GM18861 (cell line): ENCODE data around the gene ATP6V0D1.

ENCODE experiments used
- ATAC-seq: cut with Tn5 transposase; IDR thresholded peaks from one replicate; pipeline ENCODE4 v1.9.1; 2021; ENCODE audit not compliant: unreplicated experiment

ATP6V0D1 gene

DNA sequence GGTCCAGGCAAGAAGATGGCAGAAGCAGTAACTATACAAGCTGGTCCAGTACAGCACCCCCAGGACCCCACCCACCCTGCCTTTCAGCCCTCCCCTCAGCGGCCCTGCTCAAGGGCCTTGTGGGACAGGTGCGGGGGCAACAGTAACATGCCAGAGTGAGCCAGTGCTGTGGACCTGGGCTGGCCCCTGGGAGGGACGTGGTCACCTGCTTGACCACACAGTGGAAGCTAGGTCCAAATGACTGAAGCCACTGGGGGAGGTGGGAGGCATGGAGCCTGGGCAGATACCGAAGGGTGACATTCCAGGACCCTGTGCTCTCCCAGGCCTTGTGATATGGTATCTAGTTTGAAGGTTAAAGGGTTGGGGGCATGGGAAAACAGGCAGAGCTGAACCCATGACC lies 17.3 kb downstream of the ATP6V0D1 start:
- no peak for ATAC-seq

DNA sequence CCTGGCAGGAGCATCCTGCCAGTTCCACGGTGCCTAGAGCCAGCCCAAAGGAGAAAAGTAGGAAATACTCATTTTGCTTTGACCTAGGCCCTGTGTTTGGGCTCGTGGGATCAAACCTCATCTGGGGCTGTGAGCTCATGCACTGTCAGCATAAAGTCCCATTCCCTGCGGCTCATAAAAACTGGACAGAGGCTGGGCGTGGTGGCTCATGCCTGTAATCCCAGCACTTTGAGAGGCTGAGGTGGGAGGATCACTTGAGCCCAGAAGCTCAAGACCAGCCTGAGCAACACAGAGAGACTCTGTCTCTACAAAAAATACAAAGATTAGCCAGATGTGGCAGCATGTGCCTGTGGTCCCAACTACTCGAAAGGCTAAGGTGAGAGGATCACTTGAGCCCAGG lies 17.9 kb downstream of the ATP6V0D1 start:
- no peak for ATAC-seq

DNA sequence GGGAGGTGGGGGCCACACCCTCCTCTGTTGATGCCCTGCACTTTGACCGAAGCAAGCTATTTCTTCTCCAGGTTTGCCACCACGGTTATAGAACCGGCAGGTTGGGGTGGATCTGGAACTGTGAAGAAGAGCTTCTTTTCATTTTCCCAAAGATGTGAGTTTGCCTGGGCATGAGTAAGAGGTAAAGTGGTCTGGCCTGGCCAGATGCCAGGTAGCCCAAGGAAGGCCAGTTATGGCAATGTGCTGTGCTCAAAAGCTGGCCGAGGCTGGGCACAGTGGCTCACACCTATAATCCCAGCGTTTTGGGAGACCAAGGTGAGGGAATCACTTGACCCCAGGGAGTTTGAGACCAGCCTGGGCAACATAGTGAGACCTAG lies 18.7 kb downstream of the ATP6V0D1 start:
- no peak for ATAC-seq

DNA sequence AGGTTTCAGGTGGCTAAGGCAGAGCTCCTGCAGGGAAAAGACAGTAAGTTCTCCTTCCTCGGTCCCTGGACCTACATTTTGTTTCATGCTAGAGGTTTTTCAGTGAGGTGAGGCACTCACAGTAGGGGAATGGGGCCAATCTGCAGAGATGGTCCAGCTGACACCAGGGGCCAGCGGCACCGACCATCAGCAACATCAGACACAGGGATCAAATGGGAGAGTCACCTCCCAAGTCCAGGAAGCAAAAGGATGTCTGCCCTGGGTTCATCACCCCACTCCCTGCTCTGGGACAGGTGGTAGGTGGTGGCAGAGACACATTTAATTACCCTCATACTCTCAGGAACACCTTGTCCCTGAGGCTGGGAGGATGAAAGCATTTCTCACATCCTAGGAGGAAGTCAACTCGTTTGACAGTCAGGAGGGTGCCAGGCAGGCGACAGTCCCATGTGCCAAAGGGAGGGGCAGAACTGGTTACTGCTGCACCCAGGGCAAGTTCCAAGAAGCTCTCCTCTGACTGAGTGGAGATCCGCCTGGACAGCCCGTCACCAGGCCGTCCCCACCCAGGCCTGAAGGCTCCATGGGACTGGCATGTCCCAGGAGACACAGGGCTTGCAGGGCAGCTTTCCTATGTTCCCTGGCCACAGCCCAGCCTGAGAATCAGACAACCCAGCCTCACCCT lies 19.2 kb downstream of the ATP6V0D1 start:
- no peak for ATAC-seq

- no peak for ATAC-seq
Observed at GRCh38 chr16:67460961-67461360, 20.0 kb downstream of the ATP6V0D1 start.

- ATAC-seq: no peak
Observed at GRCh38 chr16:67460168-67460567, 20.8 kb downstream of the ATP6V0D1 start.

- no peak for ATAC-seq
Observed at GRCh38 chr16:67459861-67460150, 21.2 kb downstream of the ATP6V0D1 start.

- ATAC-seq: no peak
Observed at GRCh38 chr16:67459066-67459860, 21.7 kb downstream of the ATP6V0D1 start.

GRCh38 chr16:67458121-67458641 lies 22.8 kb downstream of the ATP6V0D1 start:
- no peak for ATAC-seq

GRCh38 chr16:67457611-67458010 lies 23.3 kb downstream of the ATP6V0D1 start:
- no peak for ATAC-seq

DNA sequence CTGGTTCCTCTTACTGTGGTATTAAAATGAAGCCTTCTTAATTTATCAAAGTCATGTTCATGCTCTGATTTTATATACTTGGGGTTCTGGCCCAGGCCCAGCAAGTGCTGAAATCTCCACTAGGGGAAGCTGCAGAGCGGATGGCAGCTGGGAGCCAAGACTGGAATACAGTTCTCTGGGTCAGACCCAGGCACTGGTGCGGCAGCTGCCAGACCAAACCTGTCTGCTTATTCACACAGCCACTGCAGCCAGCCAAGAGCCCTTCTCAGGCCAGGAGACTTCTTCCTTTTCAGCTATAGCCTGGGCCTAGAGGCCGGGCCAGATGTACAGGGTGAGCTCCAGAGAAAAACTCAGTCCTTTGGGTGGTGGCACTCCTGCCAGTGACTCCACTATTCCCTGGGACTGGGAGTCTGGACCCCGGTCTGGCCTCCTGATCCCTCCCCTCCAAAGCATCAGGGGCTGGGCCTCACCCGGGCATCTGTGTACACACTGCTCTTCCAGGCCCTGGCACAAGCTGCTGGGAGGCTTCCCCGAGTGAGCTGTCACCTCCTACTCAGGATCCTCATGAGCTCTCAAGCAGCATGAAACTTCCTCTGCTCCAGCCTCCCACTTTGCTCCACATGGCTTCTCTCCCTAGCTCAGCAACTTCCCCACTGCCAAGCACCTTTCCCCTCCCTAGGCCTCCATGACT lies 24.4 kb downstream of the ATP6V0D1 start:
- ATAC-seq: no peak

GRCh38 chr16:67454852-67455251 lies 26.1 kb downstream of the ATP6V0D1 start:
- ATAC-seq: no peak

DNA sequence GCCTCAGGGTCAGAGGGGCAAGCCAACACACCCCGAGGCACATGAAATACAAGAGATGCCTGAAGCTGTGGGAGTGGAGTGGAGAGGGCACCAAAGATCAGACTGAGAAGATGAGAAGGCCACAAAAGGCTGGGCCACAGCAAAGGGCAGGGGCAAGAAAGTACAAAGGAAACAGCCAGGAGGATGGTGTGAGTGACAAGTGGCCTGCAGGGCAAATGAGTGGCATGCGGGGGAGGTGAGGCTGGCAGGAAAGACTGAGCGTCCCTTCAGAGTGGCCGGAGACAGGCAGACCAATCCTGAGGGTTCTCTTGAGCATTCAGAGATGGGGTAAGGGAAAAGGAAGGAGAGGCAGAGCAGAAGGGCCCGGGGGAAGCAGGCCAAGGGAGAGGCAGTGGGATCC lies 26.9 kb downstream of the ATP6V0D1 start:
- ATAC-seq: no peak

DNA sequence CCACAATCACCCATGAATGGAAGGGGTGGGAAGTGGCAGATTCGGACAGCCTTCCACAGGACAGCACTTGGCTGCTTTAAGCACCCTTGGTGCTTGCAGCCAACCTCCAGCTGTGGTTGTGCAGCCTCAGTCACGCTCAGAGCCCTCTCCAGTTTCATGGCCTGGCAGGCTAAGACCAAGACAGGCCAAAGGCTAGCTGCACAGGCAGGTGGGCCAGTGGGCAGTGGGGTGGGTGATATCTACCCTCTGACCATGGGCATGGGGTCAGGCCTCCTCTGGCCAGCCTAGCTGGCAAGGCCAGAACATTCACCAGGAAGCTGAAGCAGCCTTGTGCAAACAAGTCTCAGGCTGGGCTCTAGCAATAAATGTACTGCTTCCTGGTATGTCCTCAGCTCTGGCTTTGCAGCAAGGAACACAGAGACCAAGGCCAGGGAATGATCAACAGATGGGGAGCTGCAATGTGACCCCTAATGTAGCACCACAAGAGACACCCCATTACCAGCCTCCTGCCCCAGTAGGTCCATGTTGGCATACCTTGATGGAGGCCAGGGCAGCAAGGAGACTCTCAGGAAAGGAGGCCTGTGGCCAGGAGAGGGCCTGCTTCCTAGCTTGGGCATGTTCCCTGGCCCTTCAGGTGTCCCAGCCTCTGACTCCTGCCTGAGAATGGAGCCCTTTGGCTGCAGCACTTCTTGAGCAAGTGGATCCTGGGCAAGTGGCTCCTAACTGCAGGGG lies 29.1 kb downstream of the ATP6V0D1 start:
- ATAC-seq: no peak

DNA sequence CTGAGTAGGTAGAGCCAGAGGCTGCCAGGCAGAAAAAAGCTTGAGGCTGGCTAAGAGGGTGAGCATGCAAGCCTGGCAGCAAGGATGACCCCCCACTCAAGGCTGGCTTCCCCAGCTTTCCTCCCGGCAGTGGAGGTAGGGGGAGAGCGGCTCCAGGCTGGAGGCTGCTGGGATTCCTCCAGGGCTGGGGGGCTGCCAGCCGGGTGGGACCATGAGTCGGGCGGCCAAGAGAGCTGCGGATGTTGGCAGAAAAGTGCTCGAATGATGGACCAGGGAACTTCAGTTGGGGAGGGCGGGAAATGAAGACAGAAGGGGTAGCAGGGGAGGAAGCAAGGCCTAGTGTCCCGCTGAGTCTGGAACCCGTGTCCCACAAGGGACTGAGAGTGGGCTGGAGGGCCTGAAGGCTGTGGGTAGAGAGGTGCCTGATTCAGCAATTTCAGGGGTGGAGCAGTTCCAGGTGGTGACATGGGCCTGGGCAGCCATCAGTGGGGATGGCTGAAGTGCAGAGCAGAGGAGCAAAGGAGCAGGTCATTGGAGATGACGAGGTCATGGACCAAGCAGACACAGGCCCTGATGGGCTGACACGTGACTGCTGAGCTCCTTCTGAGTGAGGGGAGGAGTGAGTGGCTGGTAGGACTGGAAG lies 29.8 kb downstream of the ATP6V0D1 start:
- ATAC-seq: no peak

DNA sequence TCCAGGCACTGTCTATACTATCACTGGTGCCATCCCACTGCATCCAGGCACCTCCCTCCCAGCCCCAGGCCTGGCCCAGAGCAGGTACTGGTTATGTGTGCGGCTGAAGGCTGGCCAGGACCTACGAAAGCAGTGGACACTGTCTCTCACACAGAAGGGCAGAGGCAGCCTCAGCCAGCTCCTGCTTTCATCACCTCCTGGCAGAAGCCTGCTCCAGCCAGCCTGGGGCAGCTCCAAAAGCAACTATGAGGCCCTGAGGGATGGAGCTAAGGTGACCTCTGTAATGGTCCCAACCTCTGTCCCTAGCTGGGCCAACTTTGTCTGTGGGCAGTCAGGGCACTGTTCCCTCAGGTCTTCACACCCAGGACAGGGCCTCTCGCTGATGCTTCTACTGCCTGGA lies 31.2 kb downstream of the ATP6V0D1 start:
- no peak for ATAC-seq

GRCh38 chr16:67449336-67449735 lies 31.6 kb downstream of the ATP6V0D1 start:
- ATAC-seq: no peak

DNA sequence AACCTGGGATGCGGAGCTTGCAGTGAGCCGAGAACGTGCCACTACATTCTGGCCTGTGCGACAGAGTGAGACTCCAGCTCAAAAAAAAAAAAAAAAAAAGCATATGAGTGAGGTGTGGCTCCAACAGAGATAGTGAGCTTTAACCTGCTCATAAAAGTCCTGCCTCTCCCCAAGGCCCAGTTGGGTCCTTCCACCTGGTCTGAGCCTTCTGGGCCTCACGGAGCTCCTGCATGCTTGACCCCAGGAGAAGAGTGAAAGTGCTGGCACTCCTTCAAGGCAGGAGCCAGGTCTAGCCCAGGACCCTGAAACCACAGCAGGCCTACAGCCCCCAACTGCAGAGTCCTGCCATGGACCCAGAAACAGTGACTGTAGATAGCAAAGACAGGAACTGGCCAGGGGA lies 32.4 kb downstream of the ATP6V0D1 start:
- no peak for ATAC-seq

DNA sequence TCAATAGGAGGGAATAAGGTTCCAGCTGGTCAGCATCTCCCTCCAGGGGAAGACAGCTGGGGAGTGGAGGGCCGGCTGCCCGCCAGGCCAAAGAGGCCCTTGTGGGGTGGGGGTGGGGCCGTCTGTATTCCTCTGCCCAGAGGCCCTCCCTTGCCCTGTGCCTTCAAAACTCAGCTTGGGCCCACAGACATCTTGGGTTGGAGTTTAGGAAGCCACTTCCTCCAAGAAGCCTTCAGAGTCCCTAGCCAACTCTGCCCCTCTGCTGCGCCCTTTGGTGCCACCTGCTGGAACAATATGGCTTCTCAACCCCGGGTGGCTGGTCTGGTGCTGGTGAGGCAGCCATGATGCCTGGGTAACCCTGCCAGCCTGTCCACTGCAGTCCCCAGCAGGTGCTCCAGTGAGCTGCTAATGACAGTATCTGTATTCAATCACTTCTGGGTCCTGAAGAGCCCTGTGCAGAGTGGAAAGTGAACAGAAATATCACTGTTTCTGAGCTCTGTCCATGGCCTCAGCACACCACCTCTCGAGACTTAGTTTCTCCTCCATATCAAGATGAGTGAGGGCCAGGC lies 33.4 kb downstream of the ATP6V0D1 start:
- no peak for ATAC-seq

GRCh38 chr16:67446968-67447507 lies 33.9 kb downstream of the ATP6V0D1 start:
- no peak for ATAC-seq
